Endometrium (tissue), 2 donors: ENCODE data around the gene CUZD1.

Source experiments
- FAIRE-seq: peaks from 2 replicates; lab custom pipeline; 2012; peaks lifted over from hg19 to GRCh38; lab: Jason Lieb, UNC
- donor health status: control.
- donor health status: control.

Gene CUZD1

DNA sequence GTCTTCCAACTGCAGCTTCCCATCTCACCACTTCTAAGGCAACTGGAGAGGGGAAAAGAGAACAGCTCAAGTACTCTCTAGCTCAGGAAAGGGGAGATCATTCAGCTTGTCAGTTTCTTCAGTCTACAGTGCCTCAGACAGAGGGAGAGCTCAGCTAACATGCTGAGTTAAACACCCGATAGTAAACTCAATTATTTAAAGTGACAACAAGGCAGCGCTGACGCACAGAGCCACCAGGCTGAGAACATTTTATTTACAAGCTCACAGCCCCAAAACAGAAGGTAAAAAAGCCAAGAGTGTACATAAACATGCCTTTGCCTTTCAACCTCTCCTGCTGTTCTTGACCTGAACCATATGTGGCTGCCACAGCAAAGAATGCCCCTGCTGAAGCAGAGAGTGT lies 10.1 kb upstream of the CUZD1 start:
- no peak for FAIRE-seq

DNA sequence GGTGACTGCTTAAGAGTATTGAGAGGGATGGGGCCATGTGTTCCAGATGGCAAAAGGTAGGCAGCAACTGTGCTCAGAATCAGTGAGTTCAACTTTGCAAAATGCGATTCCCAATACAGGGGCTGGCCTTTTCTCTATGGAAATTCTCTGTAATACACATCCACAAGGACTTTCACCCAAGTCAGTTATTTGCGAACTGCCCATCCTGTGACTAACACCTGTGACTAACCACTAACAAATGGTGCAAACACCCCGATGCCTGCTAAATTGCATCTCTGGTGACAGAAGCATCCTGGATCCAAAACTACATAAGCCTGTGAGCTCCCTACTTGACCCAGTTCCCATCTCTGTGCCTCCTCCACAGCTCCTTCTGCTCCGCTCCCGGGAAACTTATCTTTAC lies 9.0 kb upstream of the CUZD1 start:
- no peak for FAIRE-seq

DNA sequence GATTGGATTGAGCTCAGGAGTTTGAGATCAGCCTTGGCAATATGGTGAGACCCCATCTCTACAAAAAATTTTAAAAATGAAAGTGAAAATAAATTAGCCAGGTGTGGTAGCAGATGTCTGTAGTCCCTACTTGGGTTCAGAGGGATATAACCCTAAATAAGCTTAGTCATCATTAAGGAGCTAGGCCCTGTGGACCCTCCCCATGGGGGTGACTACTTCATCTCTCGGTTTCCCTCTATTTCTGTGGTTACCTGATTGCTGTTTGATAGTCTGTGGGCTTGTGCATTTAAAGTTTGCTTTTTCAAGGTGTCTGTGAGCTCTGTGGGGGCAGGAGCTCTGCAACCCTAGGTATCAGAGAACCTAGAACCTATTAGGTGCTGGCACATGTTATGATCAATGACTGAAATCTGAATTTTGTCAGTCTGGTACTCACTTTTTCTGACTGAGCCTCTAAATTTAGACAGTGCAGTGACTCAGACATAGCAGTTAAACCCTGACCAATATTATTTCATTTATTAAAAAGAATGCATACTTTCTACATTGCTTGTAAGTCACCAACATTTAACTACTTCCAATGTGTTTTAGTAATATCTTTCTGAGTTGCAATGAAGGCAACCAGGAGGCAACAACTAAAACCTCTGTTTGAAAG lies 8.1 kb upstream of the CUZD1 start:
- FAIRE-seq, result no peak

DNA sequence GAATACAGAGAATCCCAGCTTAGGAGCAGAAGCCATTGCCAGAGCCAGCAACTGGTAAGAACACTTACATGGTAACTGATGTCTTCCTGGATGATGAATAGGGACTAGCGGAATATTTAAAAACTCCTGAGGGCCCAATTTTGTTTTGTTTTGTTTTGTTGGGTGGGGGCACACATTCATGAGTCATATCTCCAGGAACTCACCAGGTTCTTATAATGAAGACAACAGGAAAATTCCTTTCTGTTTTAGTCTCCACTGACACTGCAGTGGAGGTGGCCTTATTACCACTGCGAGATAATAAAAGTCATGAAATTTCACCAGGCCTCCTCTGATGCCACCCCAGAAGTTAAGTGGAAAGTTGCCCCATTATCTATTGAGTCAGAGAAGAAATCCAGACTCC lies 6.6 kb upstream of the CUZD1 start:
- no peak for FAIRE-seq

DNA sequence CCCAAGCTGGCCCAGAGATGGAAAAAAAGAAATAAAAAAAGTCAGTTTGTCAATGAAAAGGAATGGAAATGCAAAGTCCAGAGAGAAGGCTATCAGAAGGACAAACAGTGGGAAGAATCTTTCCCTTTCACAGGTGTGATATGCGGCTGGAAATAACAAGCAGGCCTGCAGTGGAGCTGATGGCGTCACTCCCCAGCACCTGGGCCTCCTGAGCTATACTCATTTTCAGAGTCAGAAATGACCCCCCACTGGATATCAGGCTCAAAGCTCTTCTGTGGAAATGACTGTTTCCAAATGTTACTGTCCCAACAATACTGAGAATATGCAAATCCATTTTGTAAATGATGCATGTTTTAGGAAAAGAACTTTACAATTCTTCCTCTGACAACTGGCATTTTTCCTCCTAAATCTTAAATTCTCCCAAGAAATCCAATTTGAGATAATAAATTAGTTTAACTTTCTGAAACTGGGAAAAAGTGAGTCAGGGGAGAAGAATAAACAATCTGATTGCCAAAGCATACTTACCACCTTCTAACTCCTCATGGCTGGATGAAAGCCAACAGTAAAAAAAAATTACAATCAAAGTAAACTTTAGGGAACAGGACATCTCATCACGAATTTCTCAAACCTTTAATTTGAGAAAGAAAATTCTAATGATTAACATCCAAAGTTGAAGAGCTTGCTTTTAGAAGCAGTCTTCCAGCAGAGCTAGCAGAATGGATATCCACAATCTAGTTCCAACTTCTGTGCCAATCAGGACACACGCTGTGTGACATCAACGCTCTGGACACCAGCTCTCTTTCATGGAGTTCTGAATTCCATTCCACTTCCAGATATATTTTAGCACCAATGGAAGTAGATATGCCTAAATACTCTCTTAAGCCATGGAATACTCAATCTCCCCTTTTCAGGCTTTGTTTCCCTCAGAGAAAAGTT lies 5.3 kb upstream of the CUZD1 start:
- no peak for FAIRE-seq

DNA sequence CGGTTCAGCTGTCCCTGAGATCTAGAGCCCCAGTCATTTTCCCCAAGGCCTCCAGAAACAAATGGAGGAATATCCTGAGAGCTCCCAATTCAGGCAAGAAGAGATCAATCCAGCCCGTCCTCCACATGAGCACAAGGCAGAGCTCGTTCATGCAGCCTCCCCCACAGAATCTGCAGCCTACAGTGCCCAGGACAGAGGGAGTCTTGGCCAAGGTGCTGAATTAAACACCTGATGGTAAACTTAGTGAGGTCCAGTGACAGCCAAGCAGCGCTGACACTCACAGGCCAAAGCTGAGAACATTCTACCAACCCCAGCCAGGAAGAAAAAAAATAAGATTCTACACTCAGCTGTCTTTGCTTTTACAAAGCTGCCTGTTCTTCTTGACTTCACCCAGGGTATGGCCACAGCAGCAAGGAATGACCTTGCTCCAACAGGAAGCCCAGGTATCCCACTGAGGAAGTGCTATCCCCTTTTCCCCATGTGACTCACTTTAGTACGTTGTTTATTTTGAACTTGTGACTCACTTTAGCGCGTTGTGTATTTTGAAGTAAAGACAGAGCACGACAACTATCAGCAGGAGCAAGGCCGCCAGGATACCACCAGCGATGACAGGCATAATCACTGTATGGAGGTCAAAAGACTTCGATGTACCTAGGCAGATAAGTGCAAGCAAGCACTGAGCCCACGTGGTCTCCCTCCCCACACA lies 4.4 kb upstream of the CUZD1 start:
- no peak for FAIRE-seq

DNA sequence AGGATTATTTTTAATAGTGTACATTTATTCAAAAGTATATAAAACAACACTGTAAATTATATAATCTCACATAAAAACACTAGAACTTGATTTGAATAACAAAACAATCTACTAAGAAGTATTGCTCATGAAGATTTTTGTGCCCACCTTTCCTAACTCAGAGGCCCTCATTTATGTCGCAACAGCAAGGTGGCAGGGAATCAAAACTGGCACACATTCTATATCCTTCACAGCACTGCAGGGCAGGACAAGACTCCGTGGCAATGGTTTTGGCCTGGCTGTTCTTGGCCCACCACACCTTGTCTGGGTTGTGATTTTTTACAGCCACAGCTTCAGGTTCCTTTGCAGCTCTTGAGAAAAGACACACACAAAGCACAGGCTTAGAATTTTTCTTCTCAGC lies 3.4 kb upstream of the CUZD1 start:
- FAIRE-seq, result no peak

DNA sequence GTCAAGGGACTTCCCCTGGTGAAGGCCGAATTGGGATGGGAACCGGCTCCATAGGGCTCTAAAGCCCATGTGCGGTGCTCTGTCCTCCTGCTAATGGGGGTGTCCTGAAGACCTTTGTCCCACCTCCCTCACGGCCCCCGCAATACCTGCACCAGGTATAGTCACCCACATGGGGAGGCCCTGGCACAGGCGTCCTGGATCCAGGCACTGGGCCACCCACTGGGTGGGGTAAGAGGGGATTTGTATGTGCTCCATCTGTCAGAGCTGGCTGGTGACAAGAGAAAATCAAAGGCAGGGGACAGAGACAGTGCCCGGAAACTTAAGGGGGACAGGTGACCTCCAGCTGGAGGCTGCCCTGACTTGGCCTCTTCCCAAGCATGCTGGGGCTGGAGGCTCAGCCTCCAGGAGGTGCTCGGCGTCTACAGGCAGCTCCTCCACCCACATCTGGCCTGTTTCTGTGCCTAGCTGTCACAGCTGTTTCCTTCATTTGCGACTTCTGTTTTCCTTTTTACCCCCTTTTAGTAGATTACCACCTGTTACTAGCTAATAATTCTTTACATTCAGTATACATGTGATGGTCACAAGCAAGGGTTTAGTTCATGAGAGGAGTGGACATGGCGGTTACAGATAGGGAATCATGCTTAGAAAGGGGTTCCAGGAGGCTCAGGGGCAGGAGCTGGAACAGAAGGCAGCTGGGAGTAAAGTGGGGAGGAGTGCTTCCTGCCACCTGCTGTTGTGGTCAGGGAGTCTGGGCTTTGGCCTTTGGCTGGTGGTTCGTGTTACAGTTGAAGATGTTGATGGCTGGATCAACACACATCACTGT lies 2.3 kb upstream of the CUZD1 start:
- no peak for FAIRE-seq

DNA sequence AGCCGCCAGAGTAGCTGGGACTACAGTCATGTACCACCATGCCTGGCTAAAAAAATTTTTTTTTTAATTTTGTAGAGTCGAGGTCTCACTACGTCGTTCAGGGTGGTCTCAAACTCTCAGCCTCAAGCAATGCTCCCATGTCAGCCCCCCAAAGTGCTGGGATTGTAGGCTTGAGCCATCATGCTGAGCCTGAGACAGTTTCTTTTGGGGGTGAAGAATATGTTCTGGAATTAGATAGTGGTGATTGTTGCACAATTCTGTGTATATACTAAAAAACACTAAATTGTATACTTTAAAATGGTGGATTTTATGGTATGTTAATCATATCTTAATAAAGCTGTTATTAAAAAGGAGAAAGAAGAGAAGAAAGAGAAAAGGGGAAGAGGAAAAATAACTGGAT lies 1.5 kb downstream of the CUZD1 start:
- no peak for FAIRE-seq

DNA sequence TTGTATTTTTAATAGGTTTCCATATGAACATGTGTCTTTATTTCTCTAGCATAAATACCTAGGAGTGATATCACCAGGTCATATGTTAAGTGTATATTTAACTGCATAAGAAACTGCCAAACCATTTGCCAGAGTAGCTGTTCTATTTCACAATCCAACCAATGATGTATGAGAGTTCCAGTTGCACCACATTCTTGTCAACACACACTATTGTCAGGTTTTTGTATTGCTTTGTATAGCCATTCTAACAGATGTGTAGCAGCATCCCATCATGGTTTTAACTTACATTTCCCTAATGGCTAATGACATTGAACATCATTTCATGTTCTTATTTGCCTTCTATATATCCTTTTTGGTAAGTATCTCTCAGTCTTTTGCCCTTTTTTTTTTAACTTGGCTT lies 4.1 kb downstream of the CUZD1 start:
- FAIRE-seq, result no peak

DNA sequence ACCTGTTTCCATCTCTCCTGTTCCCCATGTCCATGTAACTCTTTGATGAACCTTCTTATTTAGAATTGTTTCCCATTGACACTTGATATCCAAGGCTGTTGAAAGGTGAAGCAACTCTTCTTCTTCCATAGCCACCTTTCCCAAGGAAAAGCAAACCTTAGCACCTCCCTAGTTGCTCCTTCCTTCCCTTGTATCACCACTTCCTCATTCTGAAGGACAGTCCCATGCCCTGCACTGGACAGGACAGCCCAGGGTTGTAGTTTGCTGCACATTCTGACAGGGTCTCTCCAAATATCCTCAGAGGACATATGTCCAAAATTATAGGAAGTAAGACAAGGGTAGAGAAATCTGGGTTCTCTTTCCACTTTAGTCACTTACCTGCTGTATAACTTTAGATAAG lies 6.2 kb downstream of the CUZD1 start:
- FAIRE-seq, result no peak

DNA sequence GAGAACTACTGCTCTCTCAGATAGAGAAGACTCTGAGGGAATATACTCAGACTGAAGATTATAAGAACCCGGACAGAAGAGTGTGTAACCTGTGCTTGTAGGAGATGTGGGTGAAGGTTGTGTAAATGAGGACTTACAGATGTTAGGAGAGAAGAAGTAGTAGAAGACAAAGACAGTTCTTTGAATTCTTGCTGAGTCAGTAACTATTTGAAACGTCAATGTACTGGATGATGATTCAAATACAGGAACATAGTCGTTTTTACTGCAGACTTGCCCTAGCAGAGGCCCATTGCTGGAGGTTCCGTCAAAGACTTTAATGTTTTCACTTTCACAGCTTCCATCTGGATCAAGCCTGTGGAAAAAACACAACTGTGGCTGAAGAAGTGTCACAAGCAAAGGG lies 6.8 kb downstream of the CUZD1 start:
- no peak for FAIRE-seq

DNA sequence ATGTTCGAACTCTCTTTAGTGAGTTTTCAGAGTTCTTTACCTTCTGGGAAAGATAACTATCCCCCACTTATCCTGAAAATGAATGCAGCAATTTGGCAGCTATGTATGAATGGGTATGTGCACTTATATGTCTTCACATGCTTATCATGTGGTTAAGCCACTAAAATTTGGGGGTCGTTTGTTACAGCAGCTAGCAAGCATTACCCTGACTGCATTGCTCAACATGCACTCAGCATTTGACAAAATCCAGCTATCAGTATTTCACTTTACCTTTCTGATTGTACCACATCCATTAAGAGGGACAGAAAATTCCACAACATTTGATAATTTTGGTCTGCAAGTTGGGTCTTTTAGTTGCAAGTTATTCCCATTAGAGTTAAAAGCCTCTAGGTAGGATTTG lies 9.7 kb downstream of the CUZD1 start:
- no peak for FAIRE-seq

DNA sequence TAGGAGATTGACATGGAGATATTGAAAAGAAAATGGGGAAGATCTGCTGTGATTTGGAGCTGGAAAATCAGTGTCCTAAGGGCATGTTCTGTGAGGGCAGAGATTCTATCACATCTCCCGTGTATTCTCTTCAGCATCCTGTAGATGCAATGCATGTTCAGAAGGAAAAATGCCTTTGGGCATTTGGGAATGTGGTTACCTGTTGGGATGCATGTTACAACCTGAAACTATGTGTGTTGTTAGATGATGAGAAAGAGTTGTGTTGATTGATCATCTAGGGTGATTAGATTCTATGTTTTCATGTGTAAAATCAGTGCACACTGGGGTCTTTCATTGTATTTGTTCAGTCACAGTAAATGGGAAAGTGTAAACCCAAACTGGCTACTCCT lies 14.7 kb downstream of the CUZD1 start:
- no peak for FAIRE-seq

DNA sequence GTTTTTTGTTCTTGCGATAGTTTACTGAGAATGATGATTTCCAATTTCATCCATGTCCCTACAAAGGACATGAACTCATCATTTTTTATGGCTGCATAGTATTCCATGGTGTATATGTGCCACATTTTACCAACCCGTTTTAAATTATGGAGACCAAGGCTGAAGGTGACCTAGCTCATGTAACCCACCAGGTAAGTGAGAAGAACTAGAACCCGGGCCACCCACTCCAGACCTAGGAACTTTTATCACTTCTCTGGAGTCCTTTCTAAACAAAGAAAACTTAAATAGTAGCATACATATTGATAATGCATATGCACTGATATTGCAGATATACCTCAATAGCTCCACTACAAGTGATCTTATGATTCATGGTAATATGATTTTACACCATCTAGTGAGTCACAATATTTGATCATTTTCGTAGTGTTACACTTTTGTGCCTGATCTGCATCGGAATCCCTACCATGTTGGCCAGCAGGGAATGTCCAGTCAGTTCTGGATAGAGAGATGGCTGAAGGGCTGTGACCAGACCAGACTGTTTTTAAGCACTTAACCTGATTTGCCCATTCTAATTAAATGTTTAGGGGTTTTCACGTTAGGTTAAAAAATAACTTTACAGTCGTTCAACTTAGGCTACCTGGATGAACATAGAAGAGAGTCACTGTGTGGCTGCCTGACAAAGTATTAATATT lies 15.2 kb downstream of the CUZD1 start:
- FAIRE-seq, result no peak

DNA sequence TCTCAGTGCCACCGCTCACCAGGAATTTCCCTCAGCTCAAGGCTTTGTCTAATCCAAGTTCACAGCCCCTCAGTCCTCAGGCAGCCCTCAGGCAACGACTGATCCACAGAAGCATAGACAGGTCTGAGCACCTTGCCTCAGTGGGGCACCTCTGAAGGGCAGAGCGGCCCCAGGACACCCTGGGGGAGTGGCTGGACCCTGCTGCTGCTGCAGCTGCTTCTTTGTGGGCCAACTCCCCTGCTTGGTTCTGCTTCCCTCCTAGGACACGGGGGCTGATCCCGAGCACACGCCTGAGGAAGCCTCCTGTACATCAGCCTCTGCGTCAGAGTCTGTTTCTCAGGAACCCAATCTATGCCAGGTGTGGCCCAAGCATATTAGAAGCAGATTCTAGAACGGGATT lies 16.2 kb downstream of the CUZD1 start:
- no peak for FAIRE-seq

DNA sequence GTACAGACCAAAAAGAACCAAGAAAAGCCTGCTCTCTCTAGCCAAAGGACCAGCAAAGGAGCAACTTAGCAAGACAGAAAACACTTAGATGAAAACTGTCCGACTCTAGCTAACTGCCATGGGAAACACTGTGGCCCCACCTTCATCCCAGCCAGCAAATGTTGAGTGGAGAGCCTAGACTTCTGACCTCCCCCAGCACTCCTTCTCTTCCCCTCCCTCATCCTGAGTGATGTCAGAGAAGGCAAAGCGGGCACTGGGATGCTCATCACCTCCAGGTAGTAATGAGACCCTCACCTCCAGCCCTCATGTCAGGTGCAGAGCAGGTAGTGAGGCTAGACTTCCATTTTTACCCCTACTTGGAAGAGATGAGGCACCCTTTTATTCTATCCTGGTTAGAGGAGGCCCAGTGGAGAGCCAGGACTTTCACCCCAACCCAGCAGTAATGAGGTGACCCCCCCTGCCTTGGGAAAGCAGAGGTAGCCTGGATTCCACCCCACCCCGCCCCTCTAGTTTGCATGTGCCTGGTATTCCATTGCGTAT lies 16.9 kb downstream of the CUZD1 start:
- FAIRE-seq, result no peak

DNA sequence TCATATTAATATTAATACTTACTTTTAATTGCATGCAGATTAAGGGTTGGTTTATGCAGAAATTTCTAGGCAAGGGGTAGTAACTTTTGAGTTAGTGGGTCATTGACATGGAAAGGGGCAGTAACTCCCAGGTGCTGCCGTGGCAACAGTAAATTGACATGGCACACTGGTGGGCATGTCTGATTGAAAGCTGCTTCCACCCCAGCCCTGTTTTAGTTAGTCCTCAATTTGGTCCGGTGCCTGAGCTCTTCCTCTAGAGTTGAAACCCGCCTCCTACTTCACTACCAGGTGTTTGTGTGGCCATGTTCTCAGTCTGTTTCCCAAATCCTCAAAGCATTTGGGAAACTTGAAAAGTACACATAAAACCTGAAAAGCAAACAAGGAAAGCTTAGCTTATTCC lies 18.4 kb downstream of the CUZD1 start:
- no peak for FAIRE-seq

DNA sequence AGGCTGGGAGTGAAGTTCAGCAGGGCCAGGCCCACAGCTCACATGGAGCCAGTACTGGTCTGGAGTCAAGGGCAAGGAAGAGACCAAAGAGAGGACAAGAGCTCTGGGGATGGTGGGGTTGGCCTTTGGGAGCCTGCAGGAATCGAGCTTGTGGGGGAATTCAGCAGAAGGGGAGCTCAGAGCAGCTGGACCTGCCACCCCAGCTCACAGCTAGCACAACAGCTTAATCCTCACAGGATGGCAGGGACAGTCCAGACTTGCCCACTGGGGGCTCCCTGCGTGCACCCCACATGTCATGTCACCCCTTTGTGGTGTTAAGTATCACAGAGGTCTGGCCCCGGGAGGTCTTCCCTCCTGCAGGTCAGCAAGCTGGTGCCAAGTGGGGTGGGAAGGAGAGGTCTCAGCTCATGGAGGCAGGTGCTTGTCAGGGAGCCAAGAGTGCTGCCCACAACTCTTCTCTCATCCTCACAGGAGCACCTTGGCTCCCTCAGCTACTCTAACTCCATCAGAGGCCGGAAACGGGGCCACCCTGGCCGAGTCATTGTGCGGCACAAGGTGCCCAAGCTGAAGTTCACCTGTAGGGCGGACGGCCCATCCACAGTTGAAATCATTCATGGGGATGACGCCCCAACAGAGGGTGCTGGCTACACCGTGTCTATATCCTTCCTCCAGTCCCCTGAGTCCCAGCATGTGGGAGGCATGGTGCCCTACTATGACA lies 22.5 kb downstream of the CUZD1 start:
- no peak for FAIRE-seq

DNA sequence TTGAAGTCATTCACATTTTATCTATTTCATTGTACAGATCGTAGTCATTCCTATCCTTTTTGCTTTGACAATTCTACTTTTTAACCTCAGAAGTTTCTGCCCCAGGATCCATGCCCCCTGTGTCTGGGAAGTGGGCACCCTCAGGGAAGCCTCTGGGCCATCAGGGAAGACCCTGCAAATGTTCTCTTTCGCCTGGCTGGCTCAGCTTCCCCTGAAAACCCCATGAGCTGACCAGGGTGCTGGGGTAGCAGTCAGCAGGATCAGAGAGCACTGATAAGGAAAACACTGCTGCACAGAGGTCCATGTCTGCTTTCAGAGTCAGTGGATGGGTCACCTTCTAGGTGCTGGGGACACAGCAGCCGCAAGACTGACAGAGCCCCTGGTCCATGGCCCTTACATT lies 23.8 kb downstream of the CUZD1 start:
- FAIRE-seq, result no peak

DNA sequence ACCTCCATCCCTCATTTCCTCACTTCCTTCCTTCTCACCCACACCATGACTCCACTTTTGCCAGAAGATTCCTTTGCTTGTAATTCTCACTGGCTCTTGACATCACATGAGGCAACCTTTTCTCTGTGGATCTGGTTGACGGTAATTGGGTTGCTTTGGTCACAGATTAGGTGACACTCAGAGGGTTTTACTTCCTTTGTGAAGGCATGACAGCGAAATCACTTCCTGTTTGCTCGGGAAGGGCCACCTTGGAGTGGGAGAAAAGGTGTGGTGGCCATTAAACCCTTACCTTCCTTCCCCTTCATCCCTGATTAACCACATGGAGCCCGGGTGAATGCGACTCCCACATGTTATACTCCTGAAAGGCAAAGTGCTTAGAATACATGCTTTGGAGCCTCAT lies 30.2 kb downstream of the CUZD1 start:
- no peak for FAIRE-seq
